Measurements from ENCODE around the gene RPL36.
A peak's percentile ranks its signal among the peaks of the same experiment; 100 is the strongest.
"Not testable (repeated sequence)": the region's sequence is repeated elsewhere in the genome, so short reads cannot be mapped to it uniquely, and the experiment has no call there.

RPL36 gene

DNA sequence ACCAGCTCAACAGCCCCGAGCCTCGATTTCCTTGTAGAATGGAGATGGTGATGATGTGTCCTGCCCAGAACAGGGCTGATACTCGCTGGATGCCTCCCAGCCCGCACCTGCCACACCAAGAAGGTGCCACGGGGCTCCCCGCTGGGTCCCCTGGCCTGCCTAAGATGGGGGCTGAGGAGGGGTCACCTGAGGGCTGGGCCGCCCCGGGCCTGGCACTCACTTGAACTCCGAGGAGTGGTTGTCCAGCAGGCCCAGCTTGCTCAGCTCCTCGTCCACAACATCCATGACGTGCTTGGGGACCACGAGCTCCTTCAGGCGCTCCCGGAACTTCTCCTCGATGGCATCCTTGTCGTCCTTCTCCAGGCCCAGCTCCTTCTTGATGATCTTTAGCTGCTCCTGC is 15.5 kb downstream of the RPL36 start:
- no peak for DNase-seq (ENCODE audit: low read depth in 3 of 3)

GRCh38 chr19:5706876-5707573 is 16.9 kb downstream of the RPL36 start:
- no peak for DNase-seq (ENCODE audit: low read depth in 3 of 3)

DNA sequence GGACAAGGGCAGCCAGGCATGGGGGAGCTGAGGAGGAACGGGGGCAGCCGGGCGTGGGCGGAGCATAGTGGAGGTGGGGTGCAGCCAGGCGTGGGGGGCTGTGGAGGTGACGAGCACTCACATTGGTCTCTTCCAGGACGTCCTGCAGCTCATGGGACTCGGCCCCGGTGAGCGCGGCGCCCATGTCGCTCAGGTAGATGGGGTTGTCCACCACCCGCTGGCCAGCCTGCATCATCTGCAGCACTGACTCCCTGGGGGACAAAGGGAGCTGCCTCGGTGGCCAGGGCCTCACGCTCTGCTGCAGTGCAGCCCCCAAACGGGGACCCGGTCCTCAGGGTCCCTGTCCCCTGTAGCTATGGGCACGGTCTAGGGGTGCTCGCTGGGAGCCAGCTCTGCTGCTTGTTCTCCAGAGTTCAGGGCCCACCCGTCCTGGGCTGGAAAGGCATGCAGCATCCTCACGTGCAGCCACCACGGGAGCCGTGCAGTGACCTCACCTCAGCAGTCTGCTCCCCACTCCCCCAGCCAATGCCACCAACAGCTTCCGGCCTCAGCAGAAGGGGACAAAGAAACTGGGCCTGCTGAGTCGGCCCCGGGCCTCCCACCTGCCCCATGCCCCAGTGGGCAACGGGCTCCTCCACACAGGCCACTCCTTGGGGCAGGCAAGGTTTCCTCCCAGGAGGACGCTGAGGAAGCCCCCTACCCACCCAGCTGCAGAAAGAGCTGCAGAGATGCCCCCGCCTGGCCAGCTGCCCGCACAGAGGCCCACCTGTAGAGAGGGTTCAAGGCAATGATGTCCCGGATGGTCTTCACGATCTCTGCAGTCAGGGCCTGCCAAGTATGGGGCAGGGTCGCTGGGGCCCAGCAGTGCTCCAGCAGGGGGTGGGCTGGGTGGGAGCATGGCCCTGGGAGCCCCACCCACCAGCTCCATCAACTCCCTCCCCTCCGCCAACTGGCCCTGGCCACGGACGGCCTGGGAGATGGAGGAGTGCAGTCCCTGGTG is 17.8 kb downstream of the RPL36 start:
- DNase-seq (ENCODE audit: low read depth in 3 of 3), result no peak

- no peak for DNase-seq (ENCODE audit: low read depth in 3 of 3)
Observed at GRCh38 chr19:5711025-5711424, 20.9 kb downstream of the RPL36 start.

DNA sequence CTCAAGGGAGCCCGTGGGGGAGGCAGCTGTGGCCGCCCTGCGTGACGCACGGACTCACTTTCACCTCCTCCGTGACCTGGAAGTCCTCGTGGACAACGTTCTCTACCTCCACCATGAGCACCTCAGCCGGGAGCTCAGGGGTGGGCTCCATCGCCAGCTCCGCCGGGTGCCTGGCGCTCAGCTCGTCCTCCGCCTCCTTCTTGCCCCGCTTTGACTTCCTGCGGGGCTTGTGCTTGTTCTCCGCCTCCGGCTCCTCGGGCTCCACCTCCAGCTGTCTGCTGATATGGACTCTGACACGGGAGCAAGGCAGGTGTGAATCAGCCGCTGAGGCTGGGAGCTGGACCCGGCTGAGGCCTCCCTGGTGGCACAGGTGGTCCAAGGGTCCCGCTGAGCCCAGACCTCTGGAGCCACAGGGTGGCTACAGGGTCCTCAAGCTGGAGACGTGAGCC is 21.6 kb downstream of the RPL36 start:
- no peak for DNase-seq (ENCODE audit: low read depth in 3 of 3)

DNA sequence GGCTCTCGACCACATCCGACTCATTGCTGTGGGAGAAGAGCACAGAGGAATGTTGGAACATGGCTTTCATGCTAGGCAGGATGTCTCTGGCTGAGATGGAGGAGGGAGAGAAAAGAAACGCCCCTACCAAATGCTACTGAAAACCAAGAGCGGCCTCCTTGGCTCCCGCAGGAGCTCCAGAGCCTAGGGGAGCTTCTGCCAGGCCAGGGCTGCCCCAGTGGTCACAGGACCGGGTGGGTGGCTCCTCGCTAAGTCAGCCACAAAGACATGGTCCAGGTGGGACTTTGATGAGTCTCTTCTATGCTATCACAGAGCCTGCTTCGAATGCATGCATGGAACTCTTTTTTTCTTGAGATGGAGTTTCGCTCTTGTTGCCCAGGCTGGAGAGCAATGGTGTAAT is 23.1 kb downstream of the RPL36 start:
- no peak for DNase-seq (ENCODE audit: low read depth in 3 of 3)

DNA sequence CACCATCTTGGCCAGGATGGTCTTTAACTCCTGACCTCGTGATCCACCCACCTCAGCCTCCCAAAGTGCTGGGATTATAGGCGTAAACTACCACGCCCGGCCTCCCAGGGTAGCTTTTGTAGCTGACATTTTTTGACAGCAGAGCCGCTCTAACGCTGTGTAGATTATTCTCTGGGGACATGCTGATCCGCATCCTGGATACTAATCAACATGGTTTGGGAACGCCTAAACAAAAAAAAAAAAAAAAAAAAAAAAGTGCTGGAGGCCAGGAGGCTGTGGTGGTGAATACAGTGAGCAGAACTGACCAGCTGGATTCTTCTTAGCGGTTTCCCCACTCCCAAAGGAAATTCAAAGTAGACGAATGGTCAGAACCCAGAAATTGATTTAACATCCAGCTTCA is 24.7 kb downstream of the RPL36 start:
- DNase-seq (ENCODE audit: low read depth in 3 of 3), result no peak

- DNase-seq (ENCODE audit: low read depth in 3 of 3), result no peak
Observed at GRCh38 chr19:5717215-5717935, 27.3 kb downstream of the RPL36 start.

DNA sequence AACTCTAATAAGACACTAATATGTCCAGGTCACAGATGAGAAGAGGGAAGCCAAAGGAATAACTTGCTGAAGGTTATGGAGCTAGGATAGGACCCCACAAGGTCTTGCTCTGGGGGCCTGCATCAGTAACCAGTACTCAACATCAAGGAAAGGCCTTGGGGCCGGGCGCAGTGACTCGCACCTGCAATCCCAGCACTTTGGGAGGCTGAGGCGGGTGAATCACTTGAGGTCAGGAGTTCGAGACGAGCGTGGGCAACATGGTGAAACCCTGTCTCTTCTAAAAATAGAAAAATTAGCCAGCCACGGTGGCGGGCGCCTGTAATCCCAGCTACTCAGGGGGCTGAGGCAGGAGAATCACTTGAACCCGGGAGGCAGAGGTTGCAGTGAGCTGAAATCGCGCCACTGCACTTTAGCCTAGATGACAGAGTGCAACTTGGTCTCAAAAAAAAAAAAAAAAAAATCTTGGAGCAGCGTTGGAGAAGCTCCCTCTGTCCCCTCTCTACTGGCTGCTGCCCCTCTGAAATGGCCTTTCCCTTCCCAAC is 28.0 kb downstream of the RPL36 start:
- peak in 1 of 3 experiments; percentile 67 for DNase-seq (ENCODE audit: low read depth in 3 of 3)

DNA sequence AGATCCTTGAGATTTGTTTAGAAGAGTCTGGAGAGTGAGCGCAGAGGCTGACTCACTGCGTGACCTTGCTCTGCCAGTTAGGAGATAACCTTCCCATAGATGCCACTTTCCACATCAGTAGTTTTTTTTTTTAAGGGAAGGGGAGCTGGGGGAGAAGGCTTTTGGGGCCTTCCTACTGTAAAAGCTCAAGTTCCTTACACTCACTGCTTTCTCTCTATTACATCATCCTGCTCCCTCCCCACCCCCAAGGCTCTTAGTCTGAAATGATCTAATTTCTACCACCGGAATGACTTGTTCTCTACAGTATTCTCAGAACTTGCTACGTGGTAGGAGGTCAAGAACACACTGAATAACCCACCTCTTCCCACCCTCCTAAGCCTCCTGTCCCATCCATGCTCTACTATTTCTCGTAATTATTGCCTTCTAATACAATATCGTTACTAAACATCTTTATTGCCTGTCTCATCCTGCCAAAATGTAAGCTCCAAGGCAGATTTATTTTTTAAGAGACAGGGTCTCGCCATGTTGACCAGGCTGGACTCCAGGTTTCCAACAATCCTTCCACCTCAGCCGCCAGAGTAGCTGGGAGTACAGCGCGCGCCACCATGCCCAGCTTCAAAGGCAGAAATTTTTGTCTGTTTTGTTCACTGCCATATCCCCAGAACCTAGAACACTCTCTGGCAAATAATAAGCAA is 28.6 kb downstream of the RPL36 start:
- peak in 2 of 3 experiments; percentile 58 for DNase-seq (ENCODE audit: low read depth in 3 of 3)

DNA sequence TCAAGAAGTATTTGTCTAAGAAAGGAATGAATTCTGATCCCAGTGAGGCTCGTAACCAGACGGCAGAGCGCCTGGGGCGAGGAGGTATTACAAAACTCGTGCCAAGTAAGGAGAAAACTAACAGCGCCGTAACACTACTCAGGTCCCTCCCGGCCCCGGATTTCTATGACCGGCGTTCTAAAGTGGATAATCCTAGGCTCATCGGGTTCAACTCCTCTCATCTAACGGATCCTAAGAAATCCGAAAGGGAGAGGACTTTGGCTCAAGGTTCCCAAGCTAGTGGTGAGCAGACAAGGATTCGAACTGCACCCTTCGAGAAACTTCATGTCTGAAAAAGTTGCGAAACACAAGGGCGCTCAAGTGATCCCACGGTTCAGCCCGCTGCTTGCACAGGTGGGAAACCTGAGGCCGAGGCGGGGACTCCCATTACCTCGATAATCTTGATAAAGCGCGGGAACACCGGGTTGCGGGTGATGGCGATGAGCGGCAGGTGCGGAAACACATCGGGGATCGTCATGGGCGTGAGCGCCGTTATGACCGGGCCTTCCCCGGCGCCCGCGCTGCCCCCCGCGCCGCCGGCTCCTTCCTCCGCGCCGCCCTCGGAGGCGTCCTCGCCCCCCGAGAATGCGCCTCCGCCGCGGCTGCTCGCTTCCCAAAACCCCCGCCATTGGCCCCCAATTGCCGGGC is 29.3 kb downstream of the RPL36 start:
- DNase-seq (ENCODE audit: low read depth in 3 of 3), result no peak

GRCh38 chr19:5719961-5720790 is 30.1 kb downstream of the RPL36 start, which contains the start of the genes CATSPERD and LONP1:
TSS of gene CATSPERD (plus strand) at chr19:5720637. CDS start at chr19:5720738, 101 bp downstream.
TSS of gene LONP1 (minus strand) at chr19:5720146. CDS start at chr19:5720132, 14 bp downstream.
- peak; percentile 96 to 98 (median 97) for DNase-seq (ENCODE audit: low read depth in 3 of 3)

GRCh38 chr19:5727453-5728050 is 37.5 kb downstream of the RPL36 start:
- no peak for DNase-seq (ENCODE audit: low read depth in 3 of 3)

DNA sequence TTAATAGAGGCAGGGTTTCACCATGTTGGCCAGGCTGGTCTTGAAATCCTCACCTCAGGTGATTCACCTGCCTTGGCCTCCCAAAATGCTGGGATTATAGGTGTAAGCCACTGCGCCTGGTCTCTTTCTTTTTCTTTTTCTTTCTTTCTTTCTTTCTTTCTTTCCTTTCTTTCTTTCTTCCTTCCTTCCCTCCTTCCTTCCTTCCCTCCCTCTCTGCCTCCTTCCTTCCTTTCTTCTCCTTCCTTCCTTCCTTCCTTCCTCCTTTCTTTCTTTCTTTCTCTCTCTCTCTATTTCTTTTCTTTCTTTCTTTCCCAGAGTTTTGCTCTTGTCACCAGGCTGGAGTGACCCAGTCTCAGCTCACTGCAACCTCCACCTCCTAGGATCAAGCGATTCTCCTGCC is 43.1 kb downstream of the RPL36 start:
- not testable (repeated sequence) for DNase-seq (ENCODE audit: low read depth in 3 of 3)

DNA sequence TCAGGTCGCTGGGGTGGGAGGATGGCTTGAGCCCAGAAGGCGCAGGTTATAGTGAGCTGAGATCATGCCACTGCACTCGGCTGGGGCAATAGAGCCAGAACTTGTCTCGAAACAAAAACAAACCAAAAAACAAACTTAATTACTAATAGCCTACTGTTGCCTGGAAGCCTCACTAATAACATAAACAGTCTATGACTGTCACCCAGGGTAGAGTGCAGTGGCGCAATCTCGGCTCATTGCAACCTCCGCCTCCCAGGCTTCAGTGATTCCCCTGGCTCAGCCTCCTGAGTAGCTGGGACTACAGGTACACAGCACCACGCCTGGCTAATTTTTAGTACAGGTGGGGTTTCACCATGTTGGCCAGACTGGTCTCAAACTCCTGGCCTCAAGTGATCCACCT is 48.3 kb downstream of the RPL36 start:
- DNase-seq (ENCODE audit: low read depth in 3 of 3), result no peak
